ENCODE measurements around the gene KIF1B. TPM values are rescaled to one million over a fixed set of nuclear protein-coding genes. Genes with fewer than 3 reads are reported as not detected.

Gene KIF1B
- total RNA-seq, 1 experiment from 2014 or later = 28.1 TPM

DNA sequence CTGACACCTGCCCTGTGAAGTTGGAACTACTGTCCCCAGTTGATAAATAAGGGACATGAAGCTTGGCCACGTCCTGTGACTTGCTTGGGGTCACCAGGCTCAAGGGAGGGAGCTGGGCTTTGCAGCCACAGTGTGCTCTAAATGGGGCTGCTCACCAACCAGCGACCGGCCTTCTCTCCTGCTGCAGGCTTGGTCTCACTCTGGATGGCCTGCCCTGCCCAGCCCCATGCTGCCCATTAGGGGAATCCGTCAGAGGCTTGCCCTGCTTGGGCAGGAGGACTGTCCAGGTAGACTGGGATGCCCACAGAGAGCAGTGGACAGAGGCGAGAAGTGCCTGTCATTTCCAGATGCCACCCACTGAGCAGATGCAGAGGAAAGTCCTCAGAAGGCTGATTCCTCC lies 218.6 kb downstream of the KIF1B start:
- Histone ChIP-seq H3K9ac (ENCODE audit: low read length) (no peak overlapping the region), H3K36me3 (ENCODE audit: control insufficient read depth in 1 of 2, insufficient read depth in 2 of 2, low read length in 2 of 2) (no peaks in the 10 kb centered on the region), H3K4me1 (ENCODE audit: control insufficient read depth in 1 of 2, insufficient read depth in 2 of 2, low read length in 2 of 2) (peaks cover 2 to 19% of the 10 kb centered on the region in 2 experiments; a peak in 3 of 4 replicates), H3K4me2 (ENCODE audit: low read length) (no peak overlapping the region), H3K9me3 (ENCODE audit: control insufficient read depth in 1 of 2, insufficient read depth in 1 of 2, low read depth in 1 of 2, low read length in 2 of 2) (no peaks in the 10 kb centered on the region), H3K4me3 (replicated peaks in 1 of 2; ENCODE audit: low read depth in 1 of 2, low read length in 2 of 2) (no peak overlapping the region), H3K79me2 (ENCODE audit: insufficient read depth, low read length) (peaks cover 8% of the 10 kb centered on the region; the same call in 1 of the 2 replicates), H3K27me3 (ENCODE audit: insufficient read depth, low read length) (no peaks in the 10 kb centered on the region), H3K27ac (ENCODE audit: low read depth, low read length) (no peak overlapping the region), H4K20me1 (ENCODE audit: insufficient read depth) (no peaks in the 10 kb centered on the region), H3K9me2 (ENCODE audit: insufficient read depth) (no peaks in the 10 kb centered on the region), H2AFZ (ENCODE audit: low read depth, low read length, poor library complexity, severe bottlenecking) (no peak overlapping the region)
- intact Hi-C loops (cut with micrococcal nuclease) = loop anchor here (1.0 to 5.0 kb wide), 4 partner anchors 52 to 802 kb away; no protein-coding TSS in a partner anchor
- BruUV-seq (replicated peaks) = no TSS peak
- ChIA-PET CTCF (interaction anchor here (0.9 kb wide), 1 partner anchor 27 kb away, joined by 3 read pairs; no protein-coding TSS in a partner anchor), POLR2A (no interaction called here), RAD21 (ENCODE audit: low non-redundant PET in 1 of 2, low total read pairs in 2 of 2, uncharacterized antibody in 2 of 2, unreplicated experiment in 2 of 2) (no interaction called here)
- ATAC-seq (no peak), DNase-seq (ENCODE audit: low read depth, low spot score) (no peak)
- no peak for TF ChIP-seq SP1 (IDR thresholded peaks at IDR 0.05; ENCODE audit: low read depth)
- TF ChIP-seq, protein P1, sequence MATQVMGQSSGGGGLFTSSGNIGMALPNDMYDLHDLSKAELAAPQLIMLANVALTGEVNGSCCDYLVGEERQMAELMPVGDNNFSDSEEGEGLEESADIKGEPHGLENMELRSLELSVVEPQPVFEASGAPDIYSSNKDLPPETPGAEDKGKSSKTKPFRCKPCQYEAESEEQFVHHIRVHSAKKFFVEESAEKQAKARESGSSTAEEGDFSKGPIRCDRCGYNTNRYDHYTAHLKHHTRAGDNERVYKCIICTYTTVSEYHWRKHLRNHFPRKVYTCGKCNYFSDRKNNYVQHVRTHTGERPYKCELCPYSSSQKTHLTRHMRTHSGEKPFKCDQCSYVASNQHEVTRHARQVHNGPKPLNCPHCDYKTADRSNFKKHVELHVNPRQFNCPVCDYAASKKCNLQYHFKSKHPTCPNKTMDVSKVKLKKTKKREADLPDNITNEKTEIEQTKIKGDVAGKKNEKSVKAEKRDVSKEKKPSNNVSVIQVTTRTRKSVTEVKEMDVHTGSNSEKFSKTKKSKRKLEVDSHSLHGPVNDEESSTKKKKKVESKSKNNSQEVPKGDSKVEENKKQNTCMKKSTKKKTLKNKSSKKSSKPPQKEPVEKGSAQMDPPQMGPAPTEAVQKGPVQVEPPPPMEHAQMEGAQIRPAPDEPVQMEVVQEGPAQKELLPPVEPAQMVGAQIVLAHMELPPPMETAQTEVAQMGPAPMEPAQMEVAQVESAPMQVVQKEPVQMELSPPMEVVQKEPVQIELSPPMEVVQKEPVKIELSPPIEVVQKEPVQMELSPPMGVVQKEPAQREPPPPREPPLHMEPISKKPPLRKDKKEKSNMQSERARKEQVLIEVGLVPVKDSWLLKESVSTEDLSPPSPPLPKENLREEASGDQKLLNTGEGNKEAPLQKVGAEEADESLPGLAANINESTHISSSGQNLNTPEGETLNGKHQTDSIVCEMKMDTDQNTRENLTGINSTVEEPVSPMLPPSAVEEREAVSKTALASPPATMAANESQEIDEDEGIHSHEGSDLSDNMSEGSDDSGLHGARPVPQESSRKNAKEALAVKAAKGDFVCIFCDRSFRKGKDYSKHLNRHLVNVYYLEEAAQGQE (IDR thresholded peaks at IDR 0.05; ENCODE audit: low read depth) = no peak
- no peak for TF ChIP-seq FOSL1 (IDR thresholded peaks at IDR 0.05; ENCODE audit: low read depth)
- TF ChIP-seq, protein P2, sequence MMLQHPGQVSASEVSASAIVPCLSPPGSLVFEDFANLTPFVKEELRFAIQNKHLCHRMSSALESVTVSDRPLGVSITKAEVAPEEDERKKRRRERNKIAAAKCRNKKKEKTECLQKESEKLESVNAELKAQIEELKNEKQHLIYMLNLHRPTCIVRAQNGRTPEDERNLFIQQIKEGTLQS (IDR thresholded peaks at IDR 0.05) = no peak
- no peak for TF ChIP-seq RAD21 (IDR thresholded peaks at IDR 0.05; ENCODE audit: low read depth)
- TF ChIP-seq SIN3A (IDR thresholded peaks at IDR 0.05; ENCODE audit: low read depth) = no peak
- TF ChIP-seq EZH2phosphoT487 (IDR thresholded peaks at IDR 0.05; ENCODE audit: borderline replicate concordance) = no peak
- no peak for TF ChIP-seq CBX3 (IDR thresholded peaks at IDR 0.05; ENCODE audit: low read depth)
- TF ChIP-seq SRF (IDR thresholded peaks at IDR 0.05; ENCODE audit: low read depth) = no peak
- TF ChIP-seq, protein P3, sequence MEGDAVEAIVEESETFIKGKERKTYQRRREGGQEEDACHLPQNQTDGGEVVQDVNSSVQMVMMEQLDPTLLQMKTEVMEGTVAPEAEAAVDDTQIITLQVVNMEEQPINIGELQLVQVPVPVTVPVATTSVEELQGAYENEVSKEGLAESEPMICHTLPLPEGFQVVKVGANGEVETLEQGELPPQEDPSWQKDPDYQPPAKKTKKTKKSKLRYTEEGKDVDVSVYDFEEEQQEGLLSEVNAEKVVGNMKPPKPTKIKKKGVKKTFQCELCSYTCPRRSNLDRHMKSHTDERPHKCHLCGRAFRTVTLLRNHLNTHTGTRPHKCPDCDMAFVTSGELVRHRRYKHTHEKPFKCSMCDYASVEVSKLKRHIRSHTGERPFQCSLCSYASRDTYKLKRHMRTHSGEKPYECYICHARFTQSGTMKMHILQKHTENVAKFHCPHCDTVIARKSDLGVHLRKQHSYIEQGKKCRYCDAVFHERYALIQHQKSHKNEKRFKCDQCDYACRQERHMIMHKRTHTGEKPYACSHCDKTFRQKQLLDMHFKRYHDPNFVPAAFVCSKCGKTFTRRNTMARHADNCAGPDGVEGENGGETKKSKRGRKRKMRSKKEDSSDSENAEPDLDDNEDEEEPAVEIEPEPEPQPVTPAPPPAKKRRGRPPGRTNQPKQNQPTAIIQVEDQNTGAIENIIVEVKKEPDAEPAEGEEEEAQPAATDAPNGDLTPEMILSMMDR (IDR thresholded peaks at IDR 0.05 in 2 of 3, conservative IDR thresholded peaks at IDR 0.05 in 1 of 3; ENCODE audit: borderline replicate concordance in 1 of 3, insufficient read depth in 1 of 3, low read depth in 2 of 3, low read length in 2 of 3) = no peak
- no peak for TF ChIP-seq EZH2 (IDR thresholded peaks at IDR 0.05)
- no peak for TF ChIP-seq ELF1 (IDR thresholded peaks at IDR 0.05; ENCODE audit: borderline replicate concordance, low read depth)
- no peak for TF ChIP-seq ZNF274 (IDR thresholded peaks at IDR 0.05; ENCODE audit: low read depth, low read length)
- TF ChIP-seq YY1 (IDR thresholded peaks at IDR 0.05; ENCODE audit: extremely low read depth, insufficient replicate concordance, low read depth, low read length) = no peak
- TF ChIP-seq JUND (IDR thresholded peaks at IDR 0.05) = no peak
- no peak for TF ChIP-seq CEBPB (IDR thresholded peaks at IDR 0.05; ENCODE audit: low read depth)
- TF ChIP-seq EGR1 (IDR thresholded peaks at IDR 0.05; ENCODE audit: low read depth) = no peak
- TF ChIP-seq TCF7L2 (IDR thresholded peaks at IDR 0.05; ENCODE audit: borderline replicate concordance, extremely low read depth, insufficient read depth, insufficient read length) = no peak
- no peak for TF ChIP-seq ZBTB33 (IDR thresholded peaks at IDR 0.05; ENCODE audit: extremely low read depth, insufficient replicate concordance, low read length)

Data from HCT116 (cell line).